Stimulated activated CD8-positive, alpha-beta memory T cell treated with anti-CD3 and anti-CD28 coated beads, Interleukin-12 subunit alpha, Interleukin-12 subunit beta, amount 100 ng/mL, for 24 hours (primary cell): Measurements from ENCODE around the gene MNT.

ENCODE experiments used
- DNase-seq: peaks from one replicate; pipeline ENCODE4 v3.0.0-alpha.2; 2020; ENCODE audit errors: extremely low read depth

The MNT gene

GRCh38 chr17:2380226-2380922 lies 20.5 kb downstream of the MNT start:
- DNase-seq = no peak

GRCh38 chr17:2379489-2380225 lies 21.2 kb downstream of the MNT start:
- DNase-seq = no peak

GRCh38 chr17:2378905-2379304 lies 22.0 kb downstream of the MNT start:
- DNase-seq = no peak

GRCh38 chr17:2377659-2378058 lies 23.2 kb downstream of the MNT start:
- DNase-seq = no peak

- no peak for DNase-seq
Measured at GRCh38 chr17:2376107-2376506, 24.8 kb downstream of the MNT start.

- DNase-seq = no peak
Measured at GRCh38 chr17:2375406-2375805, 25.5 kb downstream of the MNT start.

- DNase-seq = no peak
Measured at GRCh38 chr17:2374549-2375285, 26.1 kb downstream of the MNT start.

GRCh38 chr17:2373179-2373578 lies 27.7 kb downstream of the MNT start:
- DNase-seq = no peak

- no peak for DNase-seq
Measured at GRCh38 chr17:2372681-2373080, 28.2 kb downstream of the MNT start.

- no peak for DNase-seq
Measured at GRCh38 chr17:2372180-2372579, 28.7 kb downstream of the MNT start.

- no peak for DNase-seq
Measured at GRCh38 chr17:2371183-2372130, 29.4 kb downstream of the MNT start.

- DNase-seq = no peak
Measured at GRCh38 chr17:2370211-2370589, 30.7 kb downstream of the MNT start.

- no peak for DNase-seq
Measured at GRCh38 chr17:2369551-2370210, 31.2 kb downstream of the MNT start.

- DNase-seq = no peak
Measured at GRCh38 chr17:2369039-2369438, 31.8 kb downstream of the MNT start.

GRCh38 chr17:2368359-2368758 lies 32.5 kb downstream of the MNT start:
- no peak for DNase-seq

GRCh38 chr17:2366747-2367494 lies 33.9 kb downstream of the MNT start:
- DNase-seq = no peak

GRCh38 chr17:2365132-2365531 lies 35.7 kb downstream of the MNT start:
- DNase-seq = no peak

- no peak for DNase-seq
Measured at GRCh38 chr17:2364763-2365116, 36.1 kb downstream of the MNT start.

- no peak for DNase-seq
Measured at GRCh38 chr17:2363851-2364762, 36.8 kb downstream of the MNT start.
